22Rv1 (cell line): ENCODE measurements around the gene RHD.
"Not testable (repeated sequence)": the region's sequence is repeated elsewhere in the genome, so short reads cannot be mapped to it uniquely, and the experiment has no call there.

Experiments used
- ZFX ChIP-seq: fragments of 450-650 bp; IDR thresholded peaks from 2 replicates; pipeline ENCODE4 v1.6.1; 2017; ENCODE audit warnings: antibody characterized with exemption, borderline replicate concordance
- TF ChIP-seq, protein P1 (sequence below): fragments of 450-650 bp; IDR thresholded peaks from 2 replicates; pipeline ENCODE4 v1.5.1; 2017; ENCODE audit warnings: mild to moderate bottlenecking

DNA sequence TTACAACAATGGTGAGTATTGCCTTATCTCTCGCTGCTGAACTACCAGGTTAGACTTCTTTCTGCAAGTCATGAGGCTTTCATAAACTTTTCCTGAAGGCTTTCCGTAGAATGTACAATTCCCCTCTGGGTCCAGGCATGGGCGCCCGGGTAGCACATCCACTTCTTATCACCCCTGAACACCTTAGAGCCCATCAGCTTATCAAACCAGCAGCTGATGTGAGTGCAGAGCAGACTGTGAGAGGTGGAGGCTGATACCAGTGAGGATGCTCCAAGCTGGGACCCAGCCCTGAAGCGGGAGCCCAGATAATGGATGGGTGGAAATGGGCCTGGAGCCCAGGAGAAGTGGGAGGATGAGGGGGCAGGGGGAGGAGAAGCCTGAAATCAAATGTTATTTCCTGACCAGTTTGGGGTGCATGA is 7.4 kb downstream of the RHD start:
- TF ChIP-seq, protein P1, sequence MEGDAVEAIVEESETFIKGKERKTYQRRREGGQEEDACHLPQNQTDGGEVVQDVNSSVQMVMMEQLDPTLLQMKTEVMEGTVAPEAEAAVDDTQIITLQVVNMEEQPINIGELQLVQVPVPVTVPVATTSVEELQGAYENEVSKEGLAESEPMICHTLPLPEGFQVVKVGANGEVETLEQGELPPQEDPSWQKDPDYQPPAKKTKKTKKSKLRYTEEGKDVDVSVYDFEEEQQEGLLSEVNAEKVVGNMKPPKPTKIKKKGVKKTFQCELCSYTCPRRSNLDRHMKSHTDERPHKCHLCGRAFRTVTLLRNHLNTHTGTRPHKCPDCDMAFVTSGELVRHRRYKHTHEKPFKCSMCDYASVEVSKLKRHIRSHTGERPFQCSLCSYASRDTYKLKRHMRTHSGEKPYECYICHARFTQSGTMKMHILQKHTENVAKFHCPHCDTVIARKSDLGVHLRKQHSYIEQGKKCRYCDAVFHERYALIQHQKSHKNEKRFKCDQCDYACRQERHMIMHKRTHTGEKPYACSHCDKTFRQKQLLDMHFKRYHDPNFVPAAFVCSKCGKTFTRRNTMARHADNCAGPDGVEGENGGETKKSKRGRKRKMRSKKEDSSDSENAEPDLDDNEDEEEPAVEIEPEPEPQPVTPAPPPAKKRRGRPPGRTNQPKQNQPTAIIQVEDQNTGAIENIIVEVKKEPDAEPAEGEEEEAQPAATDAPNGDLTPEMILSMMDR = not testable (repeated sequence)
- not testable (repeated sequence) for TF ChIP-seq ZFX
